MV-4-11 (cell line): ENCODE measurements around the gene THADA.
A peak's percentile ranks its signal among the peaks of the same experiment; 100 is the strongest.

Source experiments
- DNase-seq: peaks from one replicate; lab custom pipeline; 2025; lab: John Stamatoyannopoulos, UW

THADA gene

GRCh38 chr2:43239981-43240765, 355.7 kb downstream of the THADA start:
- peak; percentile 80 for DNase-seq

DNA sequence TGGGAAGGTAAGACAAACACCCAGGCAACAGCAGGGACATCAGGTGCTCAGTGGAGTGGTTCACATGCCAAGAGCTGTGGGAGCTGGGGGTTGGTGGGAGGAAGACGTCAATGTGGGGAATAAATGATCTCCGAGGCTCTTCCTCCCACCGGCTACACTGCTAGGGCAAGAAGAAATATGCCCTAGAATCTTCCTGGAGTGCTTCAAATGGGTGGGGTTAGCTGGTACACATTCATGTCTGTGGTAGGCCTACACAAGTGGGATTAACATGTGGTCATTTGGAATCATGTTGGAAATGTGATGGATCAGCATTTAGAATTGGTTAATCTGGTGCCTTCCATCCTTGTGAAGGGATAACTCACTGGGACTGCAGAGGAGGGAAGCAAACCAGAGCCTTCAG, 357.0 kb downstream of the THADA start:
- DNase-seq = no peak

- DNase-seq = no peak
These were observed 357.7 kb downstream of the THADA start for GRCh38 chr2:43238176-43238575.

GRCh38 chr2:43233218-43234212, 362.3 kb downstream of the THADA start:
- peak; percentile 97 for DNase-seq

DNA sequence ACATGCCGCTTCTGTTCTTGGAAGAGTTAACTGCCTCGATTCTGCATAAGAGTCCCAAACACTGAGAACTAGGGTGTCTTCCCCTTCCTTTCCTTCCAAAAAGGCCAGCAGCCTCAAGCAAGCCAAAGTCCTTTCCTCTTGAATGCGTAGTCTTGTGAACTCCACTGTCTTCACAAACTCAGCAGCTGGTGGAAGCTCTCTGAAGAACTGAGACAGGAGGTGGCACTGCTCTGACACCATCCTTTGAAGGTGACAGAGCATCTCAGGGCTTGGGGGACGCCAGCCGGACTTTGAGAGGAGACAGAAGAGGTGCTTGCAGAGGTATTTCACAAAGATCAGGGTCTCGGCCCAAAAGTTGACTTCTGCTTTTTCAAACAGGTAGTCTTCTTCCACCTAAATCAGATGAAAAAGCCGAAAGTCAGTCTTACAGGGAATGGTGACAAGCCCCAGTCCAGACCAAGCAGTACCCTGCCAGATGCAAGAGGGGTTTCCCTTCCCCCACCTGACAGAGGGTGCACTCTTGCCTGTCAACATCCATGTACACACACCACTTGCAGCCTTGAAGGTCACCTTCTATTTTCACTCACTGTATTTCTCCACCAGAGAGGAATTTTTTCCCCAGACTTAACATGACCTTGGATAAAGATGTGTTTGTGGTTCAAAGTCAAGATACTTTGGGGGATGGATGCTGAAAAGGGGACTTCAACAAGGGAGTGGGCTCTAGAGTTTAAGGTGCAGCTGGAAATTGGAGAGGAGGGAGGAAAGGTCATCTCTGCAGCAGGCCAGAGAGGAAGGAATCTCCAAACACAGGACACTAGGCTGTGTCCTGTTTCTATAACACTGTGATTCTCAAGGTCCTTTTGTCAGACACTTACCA, 364.6 kb downstream of the THADA start:
- no peak for DNase-seq

DNA sequence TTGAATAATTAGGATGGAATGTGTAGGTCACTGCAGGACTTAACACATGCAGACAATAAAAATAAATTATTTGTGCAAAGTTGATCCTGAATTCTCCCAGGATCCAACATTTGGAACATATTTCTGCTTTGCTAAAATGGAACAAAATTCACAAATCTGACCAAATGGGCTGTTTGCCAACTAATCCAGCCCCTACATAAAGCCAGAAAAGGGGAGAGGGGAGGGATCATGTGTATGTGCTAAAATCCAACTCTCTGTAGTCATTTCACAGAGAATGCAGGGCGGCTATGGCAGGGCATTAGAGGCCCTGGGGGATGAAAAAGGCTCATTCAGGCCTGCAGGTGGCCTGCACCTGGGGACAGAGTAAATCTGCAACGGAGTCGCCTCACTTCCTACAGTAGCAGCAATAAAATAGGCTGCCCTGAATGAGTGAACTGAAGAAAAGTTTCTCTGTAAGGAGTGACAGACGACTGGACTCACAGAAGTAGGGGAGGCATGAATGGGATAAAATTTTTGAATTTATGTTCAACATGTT, 365.4 kb downstream of the THADA start:
- DNase-seq = no peak

- DNase-seq = no peak
These were observed 366.8 kb downstream of the THADA start for GRCh38 chr2:43228756-43229659.

- no peak for DNase-seq
These were observed 367.5 kb downstream of the THADA start for GRCh38 chr2:43228321-43228751.

DNA sequence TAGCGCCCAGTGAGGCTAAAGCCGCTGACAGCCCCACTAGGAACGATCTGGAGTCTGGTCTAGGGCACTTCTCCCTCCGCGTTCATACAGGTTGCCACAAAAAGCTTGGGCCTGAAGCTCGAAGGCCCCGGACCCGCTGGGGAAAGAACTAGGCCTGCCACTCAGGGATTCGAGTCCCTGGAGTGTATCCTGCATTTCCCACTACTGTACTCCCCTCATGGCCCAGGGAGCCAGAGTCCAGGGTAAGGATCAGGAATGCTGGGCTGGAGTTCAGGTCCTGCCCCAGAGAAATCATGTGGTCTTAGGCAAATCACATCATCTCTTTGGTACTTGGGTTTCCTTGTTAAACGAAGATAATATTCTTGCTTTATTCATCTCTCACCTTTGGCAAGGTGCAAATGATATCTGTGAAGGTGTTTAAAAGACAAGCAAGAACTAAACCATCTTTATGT, 368.0 kb downstream of the THADA start:
- no peak for DNase-seq

GRCh38 chr2:43226955-43227829, 368.6 kb downstream of the THADA start:
- peak; percentile 80 for DNase-seq

GRCh38 chr2:43226558-43226954, 369.3 kb downstream of the THADA start, which contains the start of gene ZFP36L2:
Gene ZFP36L2, minus strand, starts transcription at chr2:43226606. Its CDS starts 291 bp downstream, at chr2:43226315.
- DNase-seq = peak; percentile 89

GRCh38 chr2:43225788-43226557, 369.9 kb downstream of the THADA start:
- peak; percentile 60 for DNase-seq

GRCh38 chr2:43225093-43225787, 370.6 kb downstream of the THADA start:
- DNase-seq = peak; percentile 62

DNA sequence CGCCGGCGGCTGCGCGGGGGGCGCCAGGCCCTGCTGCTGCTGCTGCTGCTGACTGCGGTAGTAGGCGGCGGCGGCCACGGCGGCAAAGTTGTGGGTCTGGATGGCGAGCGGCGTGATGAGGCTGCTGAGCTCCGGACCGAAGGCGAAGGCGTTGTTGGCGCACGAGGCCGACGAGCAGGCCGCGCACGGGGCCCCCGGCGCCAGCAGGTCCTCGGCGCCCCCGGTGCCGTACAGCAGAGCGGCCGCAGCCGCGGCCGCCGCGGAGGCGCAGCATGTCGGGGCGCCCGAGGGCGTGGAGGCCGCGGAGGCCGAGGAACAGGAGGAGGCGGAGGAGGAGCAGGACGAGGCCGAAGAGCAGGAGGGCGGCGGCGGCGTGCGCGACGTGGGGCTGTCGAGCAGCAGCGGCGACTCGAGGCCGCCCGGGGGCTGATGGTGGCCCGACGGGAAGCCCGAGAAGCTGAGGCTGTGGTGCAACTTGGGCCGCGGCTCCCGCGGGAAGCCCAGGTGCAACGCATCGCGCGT, 371.2 kb downstream of the THADA start:
- DNase-seq = no peak

DNA sequence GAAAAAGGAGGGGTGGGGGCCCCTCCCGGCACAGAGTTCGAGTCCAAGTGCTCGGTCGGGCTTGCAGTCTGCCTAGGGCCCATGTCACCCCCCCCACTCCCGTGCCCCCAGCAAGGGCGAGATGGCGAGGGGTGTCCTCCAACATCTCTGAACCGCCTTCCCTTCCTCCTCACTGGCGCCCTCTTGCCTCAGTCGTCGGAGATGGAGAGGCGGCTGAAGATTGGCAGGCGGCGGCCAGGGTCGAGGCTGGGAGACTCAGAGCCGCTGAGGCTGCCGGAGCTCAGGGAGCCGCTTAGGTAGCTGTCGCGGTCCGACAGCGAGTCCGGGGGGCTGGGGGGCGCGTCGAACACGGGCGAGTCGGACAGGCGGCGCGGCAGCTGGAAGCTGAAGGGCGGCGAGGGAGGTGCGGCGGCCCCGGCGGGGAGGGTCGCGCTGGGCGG, 371.7 kb downstream of the THADA start:
- peak; percentile 58 for DNase-seq

GRCh38 chr2:43223521-43224001, 372.3 kb downstream of the THADA start:
- DNase-seq = no peak
